NCI-H82 treated with DMSO at 0.1 percent for 48 hours (cell line): ENCODE results near the gene BZW2.
A peak's percentile ranks its signal among the peaks of the same experiment; 100 is the strongest.

Source experiments
- DNase-seq: peaks from one replicate; lab custom pipeline; 2025; ENCODE audit not compliant: unreplicated experiment; lab: John Stamatoyannopoulos, UW

The BZW2 gene

DNA sequence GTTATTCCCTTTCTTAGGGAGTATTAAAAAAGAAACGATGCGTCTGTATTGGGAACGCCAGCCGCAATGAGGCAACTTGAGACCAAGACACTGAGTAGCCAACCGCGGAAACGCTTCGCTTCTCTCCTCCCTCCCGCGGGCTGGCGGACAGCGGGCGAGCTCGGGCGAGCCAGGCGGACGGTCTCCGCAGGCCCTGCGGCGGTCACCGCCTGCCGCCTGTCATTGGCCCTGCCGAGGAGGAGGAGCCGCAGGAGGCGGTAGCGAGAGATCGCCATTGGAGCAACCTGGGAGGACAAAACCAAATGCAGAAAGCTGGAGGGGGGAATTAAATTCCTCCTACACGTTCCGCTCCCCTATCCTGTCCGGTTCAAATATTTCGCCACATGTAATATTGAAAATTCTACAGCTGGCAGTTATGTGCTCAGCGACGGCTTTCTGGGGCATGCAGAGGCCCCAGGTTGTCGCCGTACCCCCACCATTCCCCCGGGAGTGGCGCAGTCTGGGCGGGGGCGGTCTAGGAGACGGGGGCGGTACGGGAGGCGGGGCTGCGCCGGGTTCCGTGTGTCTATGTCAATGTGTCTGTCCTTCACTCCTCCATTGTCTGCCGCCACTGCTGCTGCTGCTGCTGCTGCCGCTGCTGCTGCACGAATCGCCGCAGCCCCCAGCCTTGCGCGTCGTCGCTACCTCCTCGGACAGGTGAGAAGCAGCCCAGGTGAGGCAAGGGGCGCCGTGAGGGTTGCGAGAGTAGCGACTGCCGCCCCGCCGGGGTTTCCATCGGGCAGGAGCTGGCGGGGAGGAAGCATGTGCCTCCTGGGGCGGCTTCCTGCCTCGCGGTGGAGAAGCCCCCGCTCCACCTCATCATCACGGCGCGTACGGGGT, at the start of gene BZW2, which contains the start of gene ANKMY2:
Gene BZW2, plus strand, starts transcription at position 589 of the 879 bp plus-strand sequence. CDS start 19,263 bp downstream, outside the sequence.
Gene ANKMY2, minus strand, starts transcription at position 162 of the 879 bp plus-strand sequence. CDS start 181 bp downstream, outside the sequence.
- peak; percentile 82 for DNase-seq

DNA sequence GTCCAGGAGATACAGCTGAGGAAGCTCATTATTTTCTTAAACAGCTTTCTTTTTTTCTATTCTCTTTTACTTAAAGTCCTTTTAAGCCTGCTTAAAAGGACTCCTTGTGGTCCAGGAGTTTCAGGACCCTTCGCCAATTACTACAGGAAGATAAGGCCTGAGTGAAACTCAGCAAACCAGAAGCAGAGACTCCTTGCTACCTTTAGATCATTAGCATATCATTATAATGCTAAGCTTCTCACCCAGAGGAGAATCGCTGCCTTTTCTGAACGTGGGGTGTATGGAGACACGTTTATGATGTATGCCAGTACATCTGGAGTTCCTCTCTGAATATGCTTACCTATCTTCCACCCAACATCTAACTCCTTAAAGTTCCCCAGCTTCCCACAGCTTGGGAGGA, 48.0 kb upstream of the BZW2 start:
- DNase-seq: no peak

DNA sequence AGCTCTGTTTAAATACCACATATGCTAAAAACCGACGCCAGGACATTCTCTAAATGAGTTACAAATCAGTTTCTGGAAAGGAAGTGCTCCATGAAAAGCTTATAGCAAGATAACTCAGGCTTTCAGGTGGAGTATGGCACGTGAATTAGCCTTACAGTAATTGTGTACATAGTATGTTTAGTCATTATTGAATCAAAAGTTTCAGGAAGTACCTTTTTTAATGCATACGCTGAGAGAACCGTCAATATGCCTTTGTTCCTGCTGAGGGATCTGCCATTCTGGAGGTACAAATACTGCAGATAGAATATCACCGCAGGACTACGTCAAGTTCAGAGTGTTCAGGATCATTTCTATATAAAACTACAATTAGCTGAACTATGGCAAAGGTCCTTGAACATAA, 46.1 kb upstream of the BZW2 start:
- no peak for DNase-seq

DNA sequence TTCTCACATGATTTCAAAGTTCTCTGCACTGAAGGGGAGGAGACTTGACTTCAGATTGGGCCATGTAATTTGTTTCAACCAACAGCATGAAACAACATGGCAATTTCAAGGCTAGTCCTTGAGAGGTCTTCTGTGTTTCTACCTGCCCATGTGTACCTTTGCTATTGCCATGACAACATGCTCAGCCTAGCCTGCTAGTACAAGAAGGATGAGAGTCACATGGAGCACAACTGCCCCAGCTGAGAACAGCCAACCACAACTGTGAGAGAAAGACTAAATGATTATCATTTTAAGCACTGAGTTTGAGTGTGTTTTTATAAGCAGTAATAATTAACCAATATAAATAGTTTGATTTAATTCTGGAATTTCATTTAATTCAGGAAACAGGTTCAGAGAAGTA, 42.3 kb upstream of the BZW2 start:
- no peak for DNase-seq

DNA sequence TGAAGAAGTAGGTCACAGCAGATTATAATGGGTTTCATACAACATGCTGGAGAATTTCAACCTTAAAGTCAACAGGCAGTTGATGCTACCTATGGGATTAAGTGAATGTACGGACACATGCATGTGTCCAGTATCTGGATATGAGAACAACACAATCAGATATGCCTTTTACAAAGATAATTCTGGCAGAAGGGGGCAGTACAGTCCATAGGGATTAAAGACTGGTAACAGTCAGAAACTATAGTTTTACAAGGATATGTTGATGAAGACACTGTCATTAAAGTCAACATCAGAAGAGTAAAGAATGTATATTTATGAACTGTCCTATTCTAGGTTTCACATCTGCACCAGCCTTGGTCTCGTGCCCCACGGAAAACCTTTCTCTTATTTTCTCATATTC, 41.9 kb upstream of the BZW2 start:
- DNase-seq: no peak

DNA sequence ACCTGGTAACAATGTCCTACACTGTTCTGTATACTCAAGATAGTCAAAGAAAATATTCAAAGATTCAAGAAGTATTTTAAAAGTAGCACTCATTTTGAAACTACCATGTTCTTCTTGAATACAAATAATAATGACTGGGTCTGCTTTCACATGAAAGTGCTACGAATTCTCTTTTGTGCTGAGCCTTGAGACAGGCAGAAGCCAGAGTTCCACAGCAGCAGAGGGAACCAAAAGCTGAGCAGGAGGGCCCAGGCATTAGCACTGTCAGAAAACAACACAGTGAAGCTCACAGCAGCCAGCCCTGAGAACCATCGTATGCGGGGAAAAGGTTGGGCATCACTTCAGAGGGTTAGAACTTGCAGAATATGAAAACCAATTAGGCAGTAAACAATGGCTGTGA, 39.3 kb upstream of the BZW2 start:
- DNase-seq: no peak

DNA sequence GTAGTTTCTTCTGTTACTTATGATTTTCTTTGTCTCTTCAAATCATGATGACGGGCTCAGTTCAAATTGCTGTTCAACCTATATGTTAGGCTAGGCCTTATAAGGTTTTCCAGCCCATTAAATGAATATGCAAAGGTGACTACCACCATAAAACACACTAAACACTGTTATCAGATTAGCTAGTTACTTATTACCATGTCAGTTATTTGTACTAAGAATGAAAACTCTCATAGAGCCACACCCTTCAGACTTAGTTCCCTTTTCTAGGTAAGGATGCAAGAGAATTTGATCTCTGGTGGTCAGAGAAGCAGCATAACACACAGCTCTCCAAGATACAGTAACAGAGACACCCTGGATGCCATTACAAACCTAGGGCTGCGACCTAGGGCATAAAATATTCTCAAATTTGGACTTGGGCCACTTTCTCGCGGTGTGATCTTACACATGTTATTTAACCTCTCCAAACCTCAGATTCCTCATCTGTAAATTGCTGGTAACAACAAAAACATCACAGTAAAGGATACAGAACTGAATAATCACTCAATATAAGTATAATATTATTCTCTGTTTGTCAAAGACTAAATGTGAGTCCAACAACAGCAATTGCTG, 36.0 kb upstream of the BZW2 start:
- no peak for DNase-seq

DNA sequence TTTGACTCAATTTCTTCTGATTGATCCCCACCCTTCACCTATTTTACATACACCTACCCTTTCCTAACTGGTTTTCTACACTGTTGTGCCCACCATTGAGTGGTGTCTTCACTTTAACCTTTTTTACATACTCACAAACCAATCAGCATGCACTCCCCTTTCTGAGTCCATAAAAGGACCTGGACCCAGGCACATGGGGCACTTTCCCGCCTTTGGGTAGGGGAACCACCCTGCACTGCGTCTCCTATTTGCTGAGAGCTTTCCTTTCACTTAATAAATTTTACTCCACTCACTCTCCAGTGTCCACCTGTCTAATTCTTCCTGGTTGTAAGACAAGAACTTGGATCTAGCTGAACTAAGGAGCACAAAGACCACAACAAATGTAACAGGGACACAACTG, 34.3 kb upstream of the BZW2 start:
- no peak for DNase-seq

DNA sequence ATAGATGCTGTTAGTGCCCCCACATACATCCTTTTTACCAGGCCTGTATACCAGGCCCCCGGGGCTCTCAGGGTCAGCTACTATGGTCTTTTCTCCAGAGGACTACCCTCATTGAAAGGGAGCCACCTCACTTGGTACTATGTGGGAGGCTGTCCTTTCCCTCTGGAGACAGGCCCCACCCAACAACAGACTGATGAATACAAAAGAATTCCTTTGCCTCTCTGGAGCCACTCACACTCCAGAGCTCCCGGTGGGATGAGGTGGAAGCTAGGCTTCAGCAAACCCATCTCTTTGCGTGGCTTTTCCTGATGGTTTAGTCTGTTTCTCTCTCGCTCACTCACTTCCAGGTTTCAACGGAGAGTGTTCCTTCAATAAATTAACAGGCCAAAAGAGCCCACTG, 30.8 kb upstream of the BZW2 start:
- DNase-seq: no peak

DNA sequence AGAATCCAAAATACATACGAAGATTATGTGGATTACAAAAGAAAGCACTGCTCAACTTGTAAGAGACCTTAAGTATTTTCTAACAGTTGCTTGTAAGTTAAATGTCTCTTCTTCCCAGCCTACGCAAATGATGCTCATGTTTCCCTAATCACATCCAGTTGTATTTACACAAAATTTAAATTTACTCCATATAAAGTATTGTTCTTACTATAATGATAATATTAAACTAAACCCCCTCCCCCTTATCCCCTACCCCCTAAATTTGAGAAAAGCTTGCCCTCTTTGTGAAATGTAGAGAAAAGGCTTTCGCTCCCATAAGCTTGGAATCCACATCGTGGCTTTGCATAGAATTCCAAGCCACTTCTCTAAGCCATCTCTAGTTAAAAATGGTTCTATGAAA, 29.9 kb upstream of the BZW2 start:
- DNase-seq: no peak

DNA sequence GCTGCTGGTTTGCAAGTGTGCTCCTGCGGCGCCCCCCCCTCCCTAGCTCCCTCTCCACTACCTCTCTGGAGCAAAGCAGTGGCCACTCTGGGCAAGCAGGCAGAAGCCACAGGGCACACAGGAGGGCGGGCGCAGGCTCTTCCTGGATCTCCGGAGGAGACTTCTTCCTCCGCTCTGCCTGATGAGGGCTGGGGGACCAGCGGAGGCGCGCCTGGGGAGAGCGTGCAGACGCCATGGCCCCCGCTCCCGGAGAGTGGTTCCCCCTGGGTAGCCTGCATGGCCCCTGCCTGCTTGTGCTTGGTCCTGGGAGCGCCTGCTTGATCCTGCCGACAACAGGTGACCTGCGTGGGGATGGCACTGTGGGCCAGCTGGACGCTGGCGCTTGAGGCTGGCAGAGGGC, 29.4 kb upstream of the BZW2 start:
- DNase-seq: no peak

DNA sequence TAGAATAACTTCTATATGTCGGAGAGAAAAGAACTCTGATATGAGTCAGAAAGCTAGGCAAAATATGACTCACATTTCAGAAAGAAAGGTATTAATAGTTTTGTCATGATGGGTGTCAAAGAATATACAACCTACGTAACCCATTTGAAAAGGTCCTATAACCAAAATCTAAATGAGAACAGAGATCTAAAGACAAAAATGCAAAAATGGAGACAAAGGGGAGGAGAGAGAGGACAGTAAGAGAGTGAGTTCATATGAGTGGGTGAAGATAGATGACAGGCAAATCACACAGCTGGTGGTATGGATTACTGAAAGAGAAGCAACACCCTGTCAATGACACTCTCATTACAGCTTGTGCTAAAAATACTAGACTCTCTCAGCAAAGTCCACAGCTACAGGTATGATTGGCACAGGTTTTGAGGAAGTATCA, 26.0 kb upstream of the BZW2 start:
- DNase-seq: no peak

DNA sequence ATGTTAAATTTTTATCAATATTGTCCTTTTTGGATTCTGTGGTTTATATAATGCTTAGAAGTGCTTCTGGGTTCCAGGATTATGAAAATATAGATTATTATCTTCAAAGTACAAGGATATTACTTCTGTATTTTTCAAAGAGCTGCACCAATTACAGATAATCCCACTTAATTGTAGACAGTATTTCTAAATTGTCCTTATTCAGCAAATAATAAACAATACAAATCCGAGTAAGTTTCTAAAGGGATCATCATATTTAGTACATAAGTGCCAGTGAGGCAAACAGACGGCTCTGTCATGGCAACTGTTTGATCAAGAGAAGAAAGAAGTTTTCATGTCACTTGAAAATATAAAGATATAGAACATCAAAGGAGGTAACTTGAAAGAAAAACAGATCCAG, 19.6 kb upstream of the BZW2 start:
- DNase-seq: no peak

DNA sequence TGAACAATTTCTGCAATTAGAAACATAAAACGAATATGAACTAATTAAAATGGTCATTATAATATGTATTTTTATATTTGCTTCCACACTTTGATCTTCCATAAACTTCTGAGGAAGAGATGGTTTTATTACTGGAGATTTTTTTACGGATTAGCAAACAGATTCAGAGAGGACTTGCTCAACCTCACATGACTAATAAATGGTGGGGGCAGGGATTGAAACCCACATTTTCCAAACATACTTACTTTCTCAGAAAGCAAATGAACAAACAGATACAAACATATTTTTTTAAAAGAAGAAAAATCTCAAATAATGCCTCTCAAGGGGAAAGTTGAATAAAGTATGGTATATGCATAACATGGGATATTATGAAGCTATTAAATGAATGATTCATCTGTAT, 18.7 kb upstream of the BZW2 start:
- no peak for DNase-seq

DNA sequence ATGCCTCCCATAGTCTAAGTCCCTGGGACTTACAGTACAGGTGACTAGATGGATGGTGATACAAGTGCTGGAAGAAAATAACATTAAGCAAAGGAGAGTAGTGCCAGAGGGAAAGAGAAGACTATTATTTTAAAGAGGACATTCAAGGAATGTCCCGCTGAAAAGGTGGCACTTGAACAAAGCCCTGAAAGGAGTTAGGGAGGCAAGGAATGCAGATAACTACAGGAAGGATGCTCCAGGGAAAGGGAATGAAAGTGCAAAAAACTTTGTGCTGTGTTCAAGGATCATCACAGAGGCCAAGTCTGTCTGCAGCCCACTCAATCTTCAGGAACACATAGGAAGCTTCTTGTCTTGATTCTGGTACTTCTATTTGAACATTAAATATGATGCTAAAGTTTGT, 15.3 kb upstream of the BZW2 start:
- DNase-seq: no peak

DNA sequence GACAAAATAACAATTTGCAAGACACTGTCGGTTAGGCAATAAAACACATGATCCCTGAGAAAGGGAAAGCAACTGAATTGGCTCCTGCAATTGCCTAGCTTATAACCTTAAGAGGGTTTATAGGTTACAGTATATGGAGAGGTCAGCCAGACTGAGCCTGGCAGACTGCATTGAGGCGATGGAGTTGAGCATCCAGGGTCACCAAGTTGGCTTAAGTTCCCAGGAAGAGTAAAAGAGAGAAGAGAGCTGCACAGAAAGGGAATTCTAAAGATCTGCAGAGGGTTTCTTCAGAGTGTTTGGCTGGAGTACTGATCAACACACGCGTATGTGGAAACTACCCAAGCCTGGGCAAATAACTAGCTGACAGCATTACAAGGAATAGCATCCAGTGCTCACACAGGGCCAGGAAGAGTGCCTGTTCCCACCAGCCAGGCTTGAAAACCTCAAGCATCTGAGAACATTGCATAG, 11.7 kb upstream of the BZW2 start:
- no peak for DNase-seq

DNA sequence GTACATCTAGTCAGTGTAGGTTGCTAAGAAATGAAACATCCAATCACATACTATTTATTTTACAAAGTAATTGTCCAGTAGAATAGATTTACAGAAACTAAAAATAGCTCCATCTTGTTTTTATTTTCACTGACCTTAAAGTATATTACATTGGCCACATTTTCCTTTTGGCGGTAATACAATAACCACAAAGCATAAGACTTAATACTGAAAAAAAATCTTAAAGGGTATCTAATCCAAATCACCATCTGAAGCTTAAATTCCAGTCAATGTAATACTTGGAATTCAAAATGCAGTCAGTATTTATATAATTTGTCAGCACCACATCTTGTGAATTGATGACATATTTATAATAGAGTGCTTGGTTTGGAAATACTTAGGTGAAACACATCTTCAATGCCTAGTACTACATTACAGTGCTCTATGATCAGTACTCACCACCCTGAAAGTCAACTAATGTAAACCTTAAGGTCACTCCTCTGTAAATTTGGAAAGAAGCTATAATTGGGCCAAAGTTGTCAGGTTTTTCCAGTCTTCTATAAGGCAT, 9.4 kb upstream of the BZW2 start:
- no peak for DNase-seq

DNA sequence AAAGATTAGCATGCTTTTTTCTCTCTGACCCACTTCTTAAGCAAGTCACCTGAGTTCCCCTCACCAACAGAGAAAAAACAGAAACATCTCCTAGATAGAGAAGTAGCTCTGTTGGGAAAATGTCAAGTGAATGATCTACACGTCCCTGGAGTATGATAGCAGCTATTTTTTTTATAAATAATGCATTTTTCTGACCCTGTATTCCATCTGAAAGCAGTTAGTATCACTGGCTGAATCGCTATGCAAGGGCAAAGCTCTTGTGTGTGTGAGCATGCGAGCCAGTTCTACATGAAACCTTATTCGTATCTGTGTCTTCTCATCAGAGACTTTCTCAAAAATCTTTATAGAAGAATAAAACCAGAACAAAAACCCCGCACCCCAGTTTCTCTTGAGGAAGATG, 8.6 kb upstream of the BZW2 start:
- no peak for DNase-seq

DNA sequence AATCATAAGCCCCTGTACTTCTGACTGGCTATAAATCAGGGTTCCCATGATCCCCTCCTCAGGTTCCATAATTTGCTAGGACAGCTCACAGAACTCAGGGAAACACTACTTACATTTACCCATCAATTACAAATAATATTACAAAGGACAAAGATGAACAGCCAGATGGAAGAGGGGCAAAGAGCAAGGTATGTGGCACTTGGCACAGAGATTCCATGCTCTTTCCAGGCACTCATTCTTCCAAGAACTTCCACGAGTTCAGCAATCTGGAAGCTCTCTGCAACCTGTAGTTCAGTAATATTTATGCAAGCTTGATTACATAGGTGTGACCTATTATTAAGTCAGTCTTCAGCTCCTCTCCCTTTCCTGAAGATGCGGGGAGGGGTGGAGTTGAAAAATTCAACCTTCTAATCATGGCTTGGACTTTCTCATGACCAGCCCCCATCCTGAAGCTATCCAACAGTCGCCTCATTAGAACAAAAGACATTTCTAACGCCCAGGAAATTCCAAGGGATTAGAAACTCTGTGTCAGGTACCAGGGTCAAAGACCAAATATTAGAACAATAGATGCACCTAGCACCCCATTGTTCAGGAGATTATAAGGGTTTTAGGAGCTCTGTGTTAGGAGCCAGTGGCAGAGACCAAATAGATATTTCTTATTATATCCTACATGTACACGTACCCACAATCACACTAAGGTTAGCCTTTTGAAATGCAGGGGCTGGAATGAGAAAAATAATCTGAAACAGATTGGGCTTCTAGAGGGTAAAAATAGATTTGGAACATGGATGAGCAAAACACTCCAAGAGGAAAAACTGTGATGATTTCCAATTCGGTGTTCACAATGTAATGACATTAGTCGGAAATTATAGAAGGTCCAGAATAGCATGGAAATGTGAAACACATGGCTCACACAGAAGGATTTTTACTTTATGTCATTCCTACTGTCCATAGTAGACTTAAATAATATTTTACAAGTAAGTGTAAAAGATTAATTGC, 7.4 kb upstream of the BZW2 start:
- no peak for DNase-seq

DNA sequence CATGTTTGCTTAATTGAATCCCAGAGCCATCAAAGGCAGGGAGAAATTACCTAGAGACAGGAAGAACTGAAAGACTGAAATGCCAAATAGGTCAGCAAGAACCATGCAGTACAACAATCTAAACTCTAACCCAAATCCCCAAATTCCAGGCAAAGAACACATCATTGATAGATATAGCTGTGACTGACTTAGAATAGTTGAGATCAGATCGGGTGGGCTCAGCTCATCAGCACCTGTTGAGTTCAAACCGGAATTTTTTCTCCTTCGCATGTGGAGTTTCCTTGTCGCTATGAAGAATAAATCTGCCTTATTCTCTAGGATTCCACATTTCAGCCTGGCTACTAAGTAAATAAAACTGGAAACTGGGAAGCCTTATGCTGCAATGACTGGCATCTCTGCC, 1.8 kb upstream of the BZW2 start:
- no peak for DNase-seq
